GM19025 (cell line): ENCODE measurements around the gene MBTPS1.
A peak's percentile ranks its signal among the peaks of the same experiment; 100 is the strongest.

Source experiments
- ATAC-seq: cut with Tn5 transposase; IDR thresholded peaks from one replicate; pipeline ENCODE4 v1.9.1; 2021; ENCODE audit warnings: mild to moderate bottlenecking, low read depth, moderate library complexity; ENCODE audit not compliant: unreplicated experiment

The MBTPS1 gene

GRCh38 chr16:84016477-84016876, 100.3 kb downstream of the MBTPS1 start:
- no peak for ATAC-seq

GRCh38 chr16:84015399-84015798, 101.3 kb downstream of the MBTPS1 start:
- ATAC-seq: no peak

- ATAC-seq: no peak
Measured at GRCh38 chr16:84014570-84015327, 102.0 kb downstream of the MBTPS1 start.

GRCh38 chr16:84013787-84014569, 102.8 kb downstream of the MBTPS1 start:
- peak; percentile 62 for ATAC-seq

GRCh38 chr16:84009282-84009681, 107.5 kb downstream of the MBTPS1 start:
- no peak for ATAC-seq

GRCh38 chr16:84007965-84008364, 108.8 kb downstream of the MBTPS1 start:
- ATAC-seq: no peak

GRCh38 chr16:84007520-84007919, 109.2 kb downstream of the MBTPS1 start:
- ATAC-seq: no peak

- ATAC-seq: no peak
Measured at GRCh38 chr16:84005391-84005790, 111.4 kb downstream of the MBTPS1 start.

GRCh38 chr16:84004442-84004841, 112.3 kb downstream of the MBTPS1 start:
- ATAC-seq: no peak
